CD1c-positive myeloid dendritic cell (primary cell): Measurements from ENCODE around the gene CALCOCO1.
A peak's percentile ranks its signal among the peaks of the same experiment; 100 is the strongest.

ENCODE experiments used
- DNase-seq: peaks from one replicate; pipeline ENCODE4 v3.0.0-alpha.2; 2016; ENCODE audit errors: extremely low spot score

CALCOCO1 gene

DNA sequence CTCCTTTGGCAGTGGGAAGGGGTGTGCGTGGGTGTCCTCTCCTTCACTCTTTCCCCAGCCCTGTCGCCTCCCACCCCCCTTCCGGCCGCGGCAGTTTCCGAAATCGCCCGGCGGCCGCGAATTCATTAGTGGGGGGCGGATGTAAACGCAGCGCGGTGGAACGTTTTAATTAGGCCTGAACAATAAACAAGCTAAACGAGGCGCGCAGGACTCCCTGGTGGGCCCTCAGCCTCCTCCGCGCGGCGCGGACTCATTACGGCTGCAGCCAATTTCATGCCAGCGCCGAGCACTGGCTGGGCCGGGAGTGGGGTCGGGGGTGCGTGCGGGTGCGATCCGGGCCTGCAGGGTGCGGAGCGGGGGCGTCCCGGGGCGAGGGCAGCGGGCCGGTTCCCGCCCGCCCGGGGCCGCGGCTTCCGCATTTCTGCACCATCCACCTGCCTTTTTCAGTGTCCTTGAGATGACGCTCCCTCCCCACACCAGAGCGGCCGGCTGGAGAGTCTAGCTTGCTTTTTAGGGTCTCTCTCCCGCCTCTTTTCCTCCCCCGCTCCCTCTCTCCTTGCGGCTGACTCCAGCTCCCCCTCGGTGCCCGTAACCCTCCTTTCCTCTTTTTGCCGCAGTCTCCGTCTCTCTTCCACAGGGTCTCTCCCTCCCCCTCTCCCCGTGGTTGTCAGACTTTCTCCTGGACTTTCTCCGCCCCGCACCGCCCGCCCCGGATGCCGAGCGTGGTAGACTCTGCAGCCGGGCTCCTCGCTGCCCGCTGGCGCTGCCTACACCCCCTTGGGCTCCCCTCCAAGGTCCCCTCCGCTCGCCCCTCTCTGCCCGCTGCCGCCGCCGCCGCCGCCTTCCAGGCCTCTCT, 24.3 kb upstream of the CALCOCO1 start, which contains the start of gene CISTR:
Gene CISTR (minus strand): TSS at position 644 of the 856 bp plus-strand sequence.
- peak; percentile 53 for DNase-seq

GRCh38 chr12:53750812-53751335, 23.6 kb upstream of the CALCOCO1 start:
- DNase-seq, result no peak

- DNase-seq, result no peak
Observed at GRCh38 chr12:53749986-53750811, 22.9 kb upstream of the CALCOCO1 start.

GRCh38 chr12:53748072-53748840, 21.0 kb upstream of the CALCOCO1 start:
- no peak for DNase-seq

GRCh38 chr12:53747095-53747494, 19.8 kb upstream of the CALCOCO1 start:
- no peak for DNase-seq

DNA sequence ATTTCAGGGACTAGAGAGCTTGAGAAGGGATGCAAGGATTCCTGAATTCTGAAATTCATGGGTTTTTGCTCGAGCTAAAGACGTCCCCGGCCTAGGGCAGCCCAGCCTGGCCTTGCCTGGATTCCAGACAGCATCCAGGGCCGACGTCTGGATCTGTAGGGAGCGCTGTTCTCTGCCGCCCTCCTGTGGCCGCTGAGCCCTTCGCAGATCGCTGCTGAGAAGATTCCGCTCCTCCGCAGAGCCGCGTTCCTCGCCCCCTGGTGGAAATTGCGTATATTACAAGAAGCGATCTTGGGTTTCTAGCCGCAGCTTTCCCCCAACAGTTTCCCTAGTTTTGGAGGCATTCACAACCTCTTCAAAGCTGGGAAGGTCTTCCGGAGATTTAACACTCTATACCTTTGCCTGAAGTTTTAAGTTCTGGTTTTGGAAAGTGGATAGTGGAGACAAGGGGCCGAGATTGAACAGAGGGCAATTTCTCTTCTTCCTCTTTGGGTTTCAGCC, 19.4 kb upstream of the CALCOCO1 start:
- DNase-seq, result peak; percentile 95

DNA sequence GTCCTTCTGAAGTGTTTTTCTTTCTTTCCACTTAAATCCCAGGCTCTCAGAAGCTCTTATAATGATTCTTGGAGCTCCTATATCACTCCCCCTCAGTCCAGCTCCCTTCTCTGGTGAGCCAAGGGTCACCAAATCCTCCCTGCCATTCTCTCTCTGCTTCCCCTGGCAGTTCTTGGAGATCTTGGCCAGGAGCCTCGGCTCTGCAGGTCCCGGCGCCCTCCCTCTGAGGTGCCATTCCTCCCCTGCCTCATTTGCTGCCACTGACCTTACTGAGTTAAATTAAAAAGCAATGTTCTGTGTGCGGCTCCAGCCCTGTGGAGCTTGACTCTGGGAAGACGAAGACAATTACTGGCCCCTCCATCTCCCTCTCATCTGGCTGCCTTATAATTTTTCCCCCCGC, 17.5 kb upstream of the CALCOCO1 start:
- DNase-seq, result no peak

DNA sequence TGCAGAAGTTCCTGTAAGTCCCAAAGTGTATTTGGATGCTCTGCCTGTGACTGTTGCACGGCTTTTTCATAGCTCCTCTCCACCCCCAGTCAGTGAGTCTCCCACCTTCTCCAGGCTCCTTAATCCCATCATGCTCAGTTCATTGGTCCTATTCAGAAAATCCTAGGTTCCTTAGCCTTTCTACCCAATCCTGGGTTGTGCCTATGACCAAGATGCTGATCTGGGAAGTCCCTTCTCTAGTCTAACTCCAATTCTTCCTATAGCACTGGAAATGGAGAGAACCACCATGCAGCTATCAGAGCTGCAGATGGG, 16.8 kb upstream of the CALCOCO1 start:
- DNase-seq, result no peak

GRCh38 chr12:53743266-53744129, 16.2 kb upstream of the CALCOCO1 start:
- peak; percentile 79 for DNase-seq

- DNase-seq, result no peak
Observed at GRCh38 chr12:53740130-53740491, 12.9 kb upstream of the CALCOCO1 start.

- no peak for DNase-seq
Observed at GRCh38 chr12:53739214-53740129, 12.2 kb upstream of the CALCOCO1 start.

DNA sequence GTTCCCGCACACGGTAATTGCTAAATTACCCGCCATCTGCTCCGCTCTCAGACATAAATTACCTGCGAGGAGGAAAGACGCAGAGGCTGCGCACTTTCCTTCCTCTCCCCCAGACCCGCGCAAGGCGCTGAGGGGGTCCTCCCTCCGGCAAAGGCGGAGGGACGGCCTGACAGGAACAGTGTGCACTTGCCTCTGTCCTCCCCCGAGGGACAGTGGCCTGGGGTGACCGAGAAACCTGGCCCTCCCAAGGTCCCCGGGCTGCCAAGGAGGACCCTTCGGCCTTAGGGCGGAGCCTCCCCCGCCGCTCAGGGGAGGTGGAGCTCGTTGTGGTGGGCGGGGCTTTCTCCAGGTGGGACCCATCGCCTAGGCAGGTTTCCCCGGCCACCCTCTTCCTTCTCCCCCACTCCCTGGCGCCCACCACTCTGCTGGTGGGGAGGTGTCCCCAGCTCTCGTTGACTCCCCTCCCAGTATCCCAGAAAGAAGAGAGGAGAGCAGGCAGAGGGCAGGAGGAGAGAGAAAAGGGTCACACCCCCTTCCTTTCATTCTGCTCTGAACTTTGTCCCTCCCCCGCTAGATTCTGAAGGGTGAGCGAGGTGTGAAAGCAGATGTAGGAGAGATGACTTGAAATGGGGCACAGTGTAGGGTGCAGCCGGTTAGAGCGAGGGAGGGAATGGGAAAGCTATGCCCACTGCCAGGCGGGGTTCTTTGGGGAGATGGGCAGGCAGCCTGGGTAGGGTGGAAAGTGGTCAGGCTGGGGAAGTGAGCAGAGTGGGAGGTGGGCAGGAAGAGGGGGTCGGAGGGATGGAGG, 11.4 kb upstream of the CALCOCO1 start:
- no peak for DNase-seq

GRCh38 chr12:53737951-53738405, 10.7 kb upstream of the CALCOCO1 start:
- no peak for DNase-seq

- DNase-seq, result no peak
Observed at GRCh38 chr12:53737093-53737808, 10.0 kb upstream of the CALCOCO1 start.

GRCh38 chr12:53736592-53736991, 9.3 kb upstream of the CALCOCO1 start:
- no peak for DNase-seq

DNA sequence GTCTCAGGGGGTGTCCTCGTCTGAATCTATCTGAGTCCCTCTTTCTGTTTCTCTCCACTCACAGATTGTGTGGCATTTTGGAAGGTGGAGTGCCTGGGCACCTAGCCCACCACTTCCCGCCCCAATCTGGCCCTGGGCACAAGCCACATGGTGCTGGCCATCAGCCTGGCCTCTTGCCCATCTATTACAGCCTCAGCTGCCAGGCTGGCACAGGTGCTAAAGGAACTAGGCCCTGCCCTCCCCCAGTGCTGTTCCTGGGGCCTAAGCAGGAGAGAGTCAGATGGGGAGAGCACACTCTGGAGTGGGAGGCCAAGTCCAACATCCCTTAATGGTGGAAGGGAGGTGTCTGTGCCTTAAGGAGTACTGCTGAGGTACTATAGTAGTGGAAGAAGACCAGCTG, 8.3 kb upstream of the CALCOCO1 start:
- DNase-seq, result no peak

- no peak for DNase-seq
Observed at GRCh38 chr12:53734425-53734824, 7.2 kb upstream of the CALCOCO1 start.

- DNase-seq, result no peak
Observed at GRCh38 chr12:53733807-53734200, 6.6 kb upstream of the CALCOCO1 start.
